AG10803 (cell line): ENCODE data around the gene ZKSCAN1.
"Not testable (repeated sequence)": the region's sequence is repeated elsewhere in the genome, so short reads cannot be mapped to it uniquely, and the experiment has no call there.

ENCODE experiments used
- DNase-seq: peaks from one replicate; pipeline ENCODE4 v3.0.0; 2010; ENCODE audit warnings: low read depth
- H3K4me3 ChIP-seq: 2 replicates; pipeline ENCODE4 v1.5.1; 2011; ENCODE audit warnings: mild to moderate bottlenecking, low read length, control low read depth
- TF ChIP-seq, protein P1 (sequence below): conservative IDR thresholded peaks from 2 replicates; pipeline ENCODE4 v1.5.1; 2011; ENCODE audit warnings: mild to moderate bottlenecking, low read length, control low read depth, inconsistent platforms

The ZKSCAN1 gene

DNA sequence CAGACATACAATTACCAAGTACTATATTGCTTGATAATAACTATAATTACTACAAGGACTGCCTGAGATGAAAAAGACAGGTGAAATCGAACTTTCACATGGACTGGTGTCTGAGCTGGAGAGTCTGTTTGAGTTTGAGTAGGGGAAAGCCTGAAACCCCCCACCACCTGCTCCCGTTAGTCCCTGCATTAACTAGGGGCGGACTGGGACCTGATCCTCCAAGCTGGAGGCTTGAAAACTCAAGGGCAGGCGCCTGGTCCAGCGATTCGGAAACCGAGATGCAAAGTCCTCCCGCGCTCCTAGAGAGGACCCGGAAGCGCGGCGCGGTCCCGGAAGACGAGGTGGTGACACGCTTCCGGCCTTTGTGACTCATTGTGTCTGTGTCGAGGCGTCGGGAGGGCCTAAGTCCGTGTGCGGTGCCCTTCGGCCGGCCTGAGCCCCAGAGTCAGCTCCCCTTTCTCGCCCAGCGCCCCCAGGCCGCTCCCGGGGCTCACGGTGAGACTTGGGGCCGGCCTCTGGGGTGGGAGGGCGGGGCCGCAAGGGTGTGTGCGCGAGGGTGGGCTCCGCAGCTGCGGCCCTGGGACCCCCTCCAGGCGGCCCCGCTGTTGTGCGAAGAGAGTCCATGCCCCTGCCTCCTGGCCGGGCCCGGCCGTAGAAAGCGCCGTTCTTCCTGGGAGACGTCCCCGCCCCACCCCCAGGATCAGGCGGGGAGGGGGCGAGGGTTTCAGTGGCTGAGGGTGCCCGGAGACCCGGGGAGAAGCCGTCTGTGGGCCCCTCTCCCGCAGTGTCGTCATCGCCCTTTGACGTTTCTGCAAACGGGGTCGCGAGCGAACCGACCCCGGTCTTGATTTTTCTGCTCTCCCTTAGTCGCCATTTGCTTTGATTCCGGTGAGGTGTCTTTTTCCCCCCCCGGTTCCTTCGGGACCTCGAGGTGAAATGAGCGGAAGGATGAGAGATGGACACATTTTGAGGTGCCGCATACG lies at the start of gene ZKSCAN1:
TSS of gene ZKSCAN1 (plus strand) at position 365 of the 983 bp plus-strand sequence. CDS start 7,911 bp downstream, outside the sequence.
- TF ChIP-seq, protein P1, sequence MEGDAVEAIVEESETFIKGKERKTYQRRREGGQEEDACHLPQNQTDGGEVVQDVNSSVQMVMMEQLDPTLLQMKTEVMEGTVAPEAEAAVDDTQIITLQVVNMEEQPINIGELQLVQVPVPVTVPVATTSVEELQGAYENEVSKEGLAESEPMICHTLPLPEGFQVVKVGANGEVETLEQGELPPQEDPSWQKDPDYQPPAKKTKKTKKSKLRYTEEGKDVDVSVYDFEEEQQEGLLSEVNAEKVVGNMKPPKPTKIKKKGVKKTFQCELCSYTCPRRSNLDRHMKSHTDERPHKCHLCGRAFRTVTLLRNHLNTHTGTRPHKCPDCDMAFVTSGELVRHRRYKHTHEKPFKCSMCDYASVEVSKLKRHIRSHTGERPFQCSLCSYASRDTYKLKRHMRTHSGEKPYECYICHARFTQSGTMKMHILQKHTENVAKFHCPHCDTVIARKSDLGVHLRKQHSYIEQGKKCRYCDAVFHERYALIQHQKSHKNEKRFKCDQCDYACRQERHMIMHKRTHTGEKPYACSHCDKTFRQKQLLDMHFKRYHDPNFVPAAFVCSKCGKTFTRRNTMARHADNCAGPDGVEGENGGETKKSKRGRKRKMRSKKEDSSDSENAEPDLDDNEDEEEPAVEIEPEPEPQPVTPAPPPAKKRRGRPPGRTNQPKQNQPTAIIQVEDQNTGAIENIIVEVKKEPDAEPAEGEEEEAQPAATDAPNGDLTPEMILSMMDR, result no peak
- peak; percentile 94 for DNase-seq

DNA sequence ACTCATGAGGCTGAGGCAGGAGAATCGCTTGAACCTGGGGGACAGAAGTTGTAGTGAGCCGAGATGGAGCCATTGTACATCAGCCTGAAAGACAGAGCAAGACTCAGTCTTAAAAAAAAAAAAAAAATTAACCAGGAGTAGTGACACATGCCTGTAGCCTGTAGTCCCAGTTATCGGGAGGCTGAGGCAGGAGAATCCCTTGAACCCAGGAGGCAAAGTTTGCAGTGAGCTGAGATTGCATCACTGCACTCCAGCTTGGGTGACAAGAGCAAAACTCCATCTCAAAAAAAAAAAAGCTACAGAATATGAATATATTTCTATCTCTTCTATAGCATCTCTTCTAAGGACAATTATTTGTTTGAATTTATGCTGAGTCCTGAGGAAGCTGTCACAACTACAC lies 46.1 kb upstream of the ZKSCAN1 start:
- TF ChIP-seq, protein P1, result no peak
- no peak overlapping the region for H3K4me3 ChIP-seq
- DNase-seq, result no peak

More for the DNA sequence above, at the start of gene ZKSCAN1:
- H3K4me3 ChIP-seq, result peak within 1 kb of the TSS; percentile 92

DNA sequence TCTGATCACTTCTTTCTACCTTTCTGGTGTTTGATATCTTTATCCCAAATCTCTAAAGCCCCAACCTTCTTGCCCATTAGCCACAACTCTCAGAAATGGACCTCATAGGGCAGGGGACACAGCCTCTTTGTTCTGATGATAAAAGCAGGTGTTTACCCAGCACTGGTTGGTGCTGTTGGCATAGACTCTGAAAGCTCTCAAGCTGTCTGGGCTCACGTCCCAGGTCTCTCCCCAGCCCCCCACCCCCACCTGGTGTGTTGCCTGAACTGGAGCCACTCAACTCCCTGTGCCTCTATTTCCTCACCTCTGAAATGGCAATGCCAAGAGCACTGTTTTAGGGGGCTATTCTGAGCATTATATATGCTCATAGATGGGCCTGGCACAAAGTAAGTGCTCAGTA lies 45.6 kb upstream of the ZKSCAN1 start:
- DNase-seq, H3K4me3 ChIP-seq: not testable (repeated sequence)

DNA sequence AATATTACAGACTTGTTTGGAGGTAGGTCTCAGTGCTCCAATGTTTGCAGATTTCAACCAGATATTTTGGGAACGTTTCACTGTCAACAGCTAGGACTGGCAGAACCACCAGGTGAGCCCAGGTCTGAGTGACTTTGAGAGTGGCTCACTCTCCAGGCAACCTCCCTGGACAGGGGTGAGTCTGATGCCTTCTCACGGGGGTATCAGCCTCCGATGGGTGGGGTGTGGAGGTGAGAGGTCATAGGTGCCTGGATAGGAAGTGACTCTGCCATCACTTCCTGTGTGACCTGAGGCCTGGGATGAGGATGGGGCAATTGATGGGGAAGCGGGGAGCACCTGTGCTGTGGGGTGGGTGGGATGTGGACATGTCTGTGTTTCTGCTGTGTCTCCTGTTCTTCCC lies 44.2 kb upstream of the ZKSCAN1 start:
- TF ChIP-seq, protein P1, result no peak
- no peak for DNase-seq
- no peak overlapping the region for H3K4me3 ChIP-seq

DNA sequence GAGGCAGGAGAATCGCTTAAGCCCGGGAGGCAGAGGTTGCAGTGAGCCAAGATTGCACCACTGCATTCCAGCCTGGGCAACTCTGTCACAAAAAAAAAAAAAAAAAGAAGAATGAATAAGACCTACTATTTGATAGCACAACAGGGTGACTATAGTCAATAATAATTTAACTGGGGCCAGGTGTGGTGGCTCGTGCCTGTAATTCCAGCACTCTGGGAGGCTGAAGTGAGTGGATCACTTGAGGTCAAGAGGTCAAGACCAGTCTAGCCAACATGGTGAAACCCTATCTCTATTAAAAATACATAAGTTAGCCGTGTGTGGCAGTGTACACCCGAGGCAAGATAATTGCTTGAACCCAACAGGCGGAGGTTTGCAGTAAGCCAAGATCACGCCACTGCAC lies 41.6 kb upstream of the ZKSCAN1 start:
- DNase-seq, H3K4me3 ChIP-seq: not testable (repeated sequence)

DNA sequence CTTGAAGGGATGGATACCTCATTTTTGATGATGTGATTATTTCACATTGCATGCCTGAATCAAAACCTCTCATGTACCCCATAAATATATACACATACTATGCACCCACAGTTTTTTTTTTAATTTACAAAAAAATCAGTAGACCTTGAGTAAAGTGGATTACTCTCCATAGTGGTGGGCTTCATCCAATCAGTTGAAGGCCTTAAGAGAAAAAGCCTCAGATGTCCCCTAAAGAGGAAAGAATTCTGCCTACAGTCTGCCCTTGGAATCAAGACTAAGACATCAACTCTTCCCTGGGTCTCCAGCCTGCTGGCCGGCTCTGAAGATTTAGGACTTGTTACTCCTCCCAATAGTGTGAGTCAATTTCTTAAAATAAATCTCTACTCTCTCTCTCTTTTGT lies 40.7 kb upstream of the ZKSCAN1 start:
- H3K4me3 ChIP-seq, result no peak overlapping the region
- TF ChIP-seq, protein P1, result no peak
- DNase-seq, result no peak

DNA sequence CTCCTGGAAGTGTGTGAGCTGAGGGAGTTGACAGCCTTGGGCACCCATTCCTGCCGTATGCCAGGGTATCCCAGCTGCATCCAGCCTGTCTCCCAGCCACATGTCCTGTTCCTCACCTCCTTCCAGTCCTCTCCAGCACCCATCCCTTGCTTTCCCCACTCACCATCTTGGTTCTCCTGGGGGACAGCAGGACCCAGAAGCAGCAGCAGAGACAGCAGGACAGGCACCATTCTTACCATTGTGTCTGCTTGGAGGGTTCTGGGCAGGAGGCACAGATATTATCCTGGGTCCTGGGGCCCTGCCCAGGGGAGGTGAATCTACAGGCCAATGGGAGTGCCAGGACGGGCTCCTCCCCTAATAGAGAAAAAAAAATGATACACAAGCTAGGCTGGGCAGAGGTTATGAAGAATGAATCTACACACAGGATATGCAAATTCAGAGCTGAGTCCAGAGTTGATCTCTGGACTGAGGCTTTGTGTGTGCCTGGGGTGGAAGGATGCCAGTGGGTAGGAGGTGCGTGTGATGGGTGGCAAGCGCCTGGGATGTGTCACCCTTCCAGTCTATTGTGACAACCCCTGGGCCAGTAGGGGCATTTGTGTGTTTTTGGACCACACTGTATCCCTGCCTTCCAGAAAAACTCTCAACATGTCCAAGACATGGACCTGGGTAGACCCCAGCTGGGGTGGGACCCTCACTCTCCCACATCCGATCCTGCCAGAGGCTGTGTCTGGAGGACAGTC lies 39.4 kb upstream of the ZKSCAN1 start, which contains the start of gene AZGP1:
TSS of gene AZGP1 (minus strand) at position 250 of the 740 bp plus-strand sequence. CDS start at position 239, 11 bp downstream.
- no peak for DNase-seq
- TF ChIP-seq, protein P1, result no peak
- H3K4me3 ChIP-seq, result no peak within 1 kb of the TSS

DNA sequence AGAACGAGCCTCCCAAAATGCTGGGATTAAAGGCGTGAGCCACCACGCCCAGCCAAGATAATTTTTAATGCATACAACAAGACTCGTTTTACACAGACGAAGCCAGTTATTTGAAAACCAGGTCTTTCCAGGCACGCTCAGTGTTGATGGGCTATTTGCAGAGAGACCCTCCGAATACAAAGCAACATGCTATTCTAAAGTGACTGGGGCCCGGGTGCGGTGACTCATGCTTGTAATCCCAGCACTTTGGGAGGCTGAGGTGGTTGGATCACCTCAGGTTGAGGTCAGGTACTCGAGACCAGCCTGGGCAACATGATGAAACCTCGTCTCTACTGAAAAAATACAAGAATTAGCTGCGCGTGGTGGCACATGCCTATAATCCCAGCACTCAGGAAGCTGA lies 38.8 kb upstream of the ZKSCAN1 start:
- TF ChIP-seq, protein P1, result no peak
- no peak overlapping the region for H3K4me3 ChIP-seq
- no peak for DNase-seq
